ENCODE data around the gene WWP2.

The WWP2 gene

GRCh38 chr16:69860233-69861231 is 98.4 kb downstream of the WWP2 start:
- no peak for DNase-seq

- DNase-seq = no peak
These were observed 99.3 kb downstream of the WWP2 start for GRCh38 chr16:69861292-69862030.

- DNase-seq = no peak
These were observed 101.5 kb downstream of the WWP2 start for GRCh38 chr16:69863401-69864281.

GRCh38 chr16:69865701-69866100 is 103.6 kb downstream of the WWP2 start:
- no peak for DNase-seq

- DNase-seq = no peak
These were observed 105.8 kb downstream of the WWP2 start for GRCh38 chr16:69867784-69868560.

GRCh38 chr16:69870761-69871160 is 108.6 kb downstream of the WWP2 start:
- DNase-seq = no peak

- DNase-seq = no peak
These were observed 109.6 kb downstream of the WWP2 start for GRCh38 chr16:69871708-69872107.

- DNase-seq = no peak
These were observed 110.8 kb downstream of the WWP2 start for GRCh38 chr16:69872888-69873287.

- DNase-seq = no peak
These were observed 111.7 kb downstream of the WWP2 start for GRCh38 chr16:69873783-69874182.

GRCh38 chr16:69874271-69874670 is 112.1 kb downstream of the WWP2 start:
- DNase-seq = no peak

GRCh38 chr16:69880640-69881133 is 118.6 kb downstream of the WWP2 start:
- no peak for DNase-seq

GRCh38 chr16:69881141-69881540 is 119.0 kb downstream of the WWP2 start:
- no peak for DNase-seq

- no peak for DNase-seq
These were observed 121.6 kb downstream of the WWP2 start for GRCh38 chr16:69883744-69884143.

- DNase-seq = no peak
These were observed 123.6 kb downstream of the WWP2 start for GRCh38 chr16:69885722-69886121.

- DNase-seq = no peak
These were observed 124.6 kb downstream of the WWP2 start for GRCh38 chr16:69886726-69887125.

GRCh38 chr16:69888005-69888590 is 126.0 kb downstream of the WWP2 start:
- no peak for DNase-seq

GRCh38 chr16:69889295-69889964 is 127.3 kb downstream of the WWP2 start:
- DNase-seq = no peak

GRCh38 chr16:69890114-69890891 is 128.2 kb downstream of the WWP2 start:
- DNase-seq = no peak

GRCh38 chr16:69890892-69891282 is 128.8 kb downstream of the WWP2 start:
- DNase-seq = no peak

GRCh38 chr16:69892378-69892777 is 130.2 kb downstream of the WWP2 start:
- DNase-seq = no peak

Data from activated T-cell treated with anti-CD3 and anti-CD28 coated beads, Interleukin-2, amount 50 U/mL, for 1 hour (primary cell).